Smooth muscle cell of the umbilical artery (primary cell): Measurements from ENCODE around the gene PTH1R. TPM values are rescaled to one million over a fixed set of nuclear protein-coding genes. Genes with fewer than 3 reads are reported as not detected.

Experiments
- total RNA-seq: library from RNA; depleted of rRNA; stranded (reverse); fragments of >200 nt; gene quantifications from 2 replicates; pipeline ENCODE4 v1.2.3, GENCODE V29; 2014

PTH1R gene
- not detected in 2 replicates for total RNA-seq

DNA sequence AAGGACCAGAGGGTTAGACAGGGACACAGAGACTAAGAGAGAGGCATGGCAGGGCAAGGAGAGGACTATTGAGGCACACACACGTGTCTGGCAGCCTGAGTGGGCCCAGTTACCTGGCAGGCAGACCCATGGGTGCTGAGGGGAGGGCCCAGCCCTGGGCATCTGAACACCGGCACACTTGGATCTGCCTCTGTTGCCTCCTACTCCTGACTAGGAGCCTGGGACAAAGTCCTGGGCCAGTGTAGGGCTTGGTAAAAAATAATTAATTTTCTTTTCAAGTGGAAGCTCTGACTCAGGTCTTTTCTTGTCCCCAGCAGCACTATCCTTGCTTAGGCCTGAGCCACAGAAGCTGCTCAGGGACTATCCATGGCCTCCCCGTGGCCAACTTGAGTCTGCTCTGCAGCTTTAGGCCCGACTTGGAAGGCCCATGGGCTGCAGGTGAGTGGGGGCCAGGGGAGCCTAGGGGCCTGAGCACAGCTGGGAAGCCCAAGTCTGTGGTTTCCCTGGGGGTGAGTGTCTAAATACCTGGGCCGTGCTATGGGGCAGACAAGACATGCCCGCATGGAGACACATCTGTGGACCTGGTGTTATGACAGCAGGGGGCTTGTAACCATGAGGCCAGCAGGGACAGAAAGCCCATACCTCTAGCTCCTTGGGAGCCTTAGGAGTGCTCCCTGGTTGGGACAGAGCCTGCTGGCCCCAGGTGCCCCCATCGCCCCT lies at the start of gene PTH1R:
TSS of gene PTH1R (plus strand) at position 316 of the 720 bp plus-strand sequence. CDS start 5,839 bp downstream, outside the sequence.

GRCh38 chr3:46863261-46863782 lies 14.2 kb upstream of the PTH1R start, which contains the start of gene MYL3:
TSS of gene MYL3 (minus strand) at chr3:46863444. CDS start at chr3:46863390, 54 bp downstream.

Other genes starting within 250 kb of the PTH1R start
- gene ALS2CL, start 184.0 kb upstream of the PTH1R start, total RNA-seq: 0.30 and 0.37 TPM in 2 replicates
- not detected in 2 replicates for gene TMIE, start 176.3 kb upstream of the PTH1R start, total RNA-seq
- not detected in 2 replicates for gene PRSS50, start 159.9 kb upstream of the PTH1R start, total RNA-seq
- not detected in 2 replicates for gene MYL3, start 14.3 kb upstream of the PTH1R start, total RNA-seq
- 17.7 and 18.7 TPM in 2 replicates for gene CCDC12, start 99.0 kb downstream of the PTH1R start, total RNA-seq
- 1.8 and 11.2 TPM in 2 replicates for gene NBEAL2, start 101.9 kb downstream of the PTH1R start, total RNA-seq